Stimulated activated CD8-positive, alpha-beta memory T cell treated with anti-CD3 and anti-CD28 coated beads, Interleukin-15, amount 100 ng/mL, for 24 hours (primary cell): ENCODE data around the gene PLXNA4.

ENCODE experiments used
- DNase-seq: peaks from one replicate; pipeline ENCODE4 v3.0.0-alpha.2; 2020; ENCODE audit warnings: low read depth

PLXNA4 gene

DNA sequence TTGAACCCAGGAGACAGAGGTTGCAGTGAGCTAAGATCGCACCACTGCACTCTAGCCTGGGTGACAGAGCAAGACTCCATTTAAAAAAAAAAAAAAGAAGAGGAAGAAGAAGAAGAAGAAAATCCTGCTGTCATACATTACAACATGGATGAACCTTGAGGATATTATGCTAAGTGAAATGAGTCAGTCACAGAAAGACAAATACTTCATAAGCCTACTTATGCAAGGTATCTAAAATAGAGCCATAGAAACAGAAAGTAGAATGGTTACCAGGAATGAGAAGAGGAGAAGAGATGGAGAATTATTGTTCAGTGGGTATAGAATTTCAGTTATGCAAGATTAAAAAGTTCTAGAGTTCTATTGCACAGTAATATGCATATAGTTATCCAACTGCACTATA is 466.5 kb downstream of the PLXNA4 start:
- DNase-seq, result no peak

DNA sequence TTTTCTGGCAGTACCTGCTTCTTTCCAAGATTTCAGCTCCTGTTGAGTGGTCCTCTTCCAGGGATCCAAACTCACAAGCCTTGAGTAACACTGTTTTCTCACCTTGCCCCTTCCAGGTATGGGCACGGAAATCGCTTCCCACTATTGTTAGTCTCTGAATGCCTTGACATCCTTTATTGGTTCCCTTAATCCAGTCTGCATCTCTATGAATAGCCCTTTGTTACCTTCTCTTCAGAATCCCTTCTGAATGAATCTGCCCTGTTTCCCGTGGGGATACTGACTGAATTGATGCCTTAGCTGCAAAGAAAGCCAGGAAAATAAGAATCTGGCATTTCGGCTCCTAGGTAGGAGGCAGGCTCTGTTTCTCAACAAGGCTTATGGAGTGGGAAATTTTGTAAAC is 467.7 kb downstream of the PLXNA4 start:
- DNase-seq, result no peak

DNA sequence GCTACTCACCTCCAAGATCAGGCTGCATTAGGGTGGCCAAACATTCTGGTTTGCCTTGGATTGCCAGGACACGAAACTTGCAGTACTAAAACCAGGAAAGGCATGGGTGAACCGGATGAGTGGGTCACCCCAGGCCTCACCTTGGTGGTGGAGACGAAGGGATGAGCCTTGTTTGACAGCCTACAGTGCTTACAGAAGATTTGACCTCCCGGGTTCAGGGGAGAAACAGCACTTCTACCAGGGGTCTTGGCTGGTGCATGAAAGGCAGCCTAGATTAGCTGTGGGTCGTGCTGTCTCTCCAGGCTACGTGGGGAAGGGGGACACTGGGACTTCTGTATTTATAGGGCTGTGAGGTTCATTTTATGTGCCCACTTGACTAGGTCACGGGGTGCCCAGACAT is 469.8 kb downstream of the PLXNA4 start:
- DNase-seq, result no peak

- no peak for DNase-seq
These were observed 471.2 kb downstream of the PLXNA4 start for GRCh38 chr7:132105096-132105495.

GRCh38 chr7:132103718-132104117 is 472.6 kb downstream of the PLXNA4 start:
- no peak for DNase-seq

DNA sequence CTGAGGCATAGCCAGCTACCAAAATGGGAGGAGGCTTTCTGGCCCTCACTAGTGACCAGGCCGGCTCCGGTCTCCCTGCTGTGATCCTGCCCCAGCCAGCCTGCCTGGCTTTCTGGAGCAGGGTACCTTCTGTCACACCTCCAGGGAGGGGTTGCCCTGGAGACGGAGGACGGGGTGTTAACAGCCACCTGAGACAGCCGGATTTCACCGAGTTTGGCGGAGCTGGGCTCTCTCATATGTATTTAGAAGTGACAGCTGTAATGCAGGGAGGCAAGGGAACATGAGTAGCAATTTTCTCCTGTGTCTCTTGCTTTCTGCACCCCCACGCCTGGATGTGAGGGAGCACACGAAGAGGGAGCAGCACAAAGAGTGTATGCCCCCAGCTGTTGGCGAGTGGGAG is 473.3 kb downstream of the PLXNA4 start:
- no peak for DNase-seq

- DNase-seq, result no peak
These were observed 473.9 kb downstream of the PLXNA4 start for GRCh38 chr7:132102391-132102790.

DNA sequence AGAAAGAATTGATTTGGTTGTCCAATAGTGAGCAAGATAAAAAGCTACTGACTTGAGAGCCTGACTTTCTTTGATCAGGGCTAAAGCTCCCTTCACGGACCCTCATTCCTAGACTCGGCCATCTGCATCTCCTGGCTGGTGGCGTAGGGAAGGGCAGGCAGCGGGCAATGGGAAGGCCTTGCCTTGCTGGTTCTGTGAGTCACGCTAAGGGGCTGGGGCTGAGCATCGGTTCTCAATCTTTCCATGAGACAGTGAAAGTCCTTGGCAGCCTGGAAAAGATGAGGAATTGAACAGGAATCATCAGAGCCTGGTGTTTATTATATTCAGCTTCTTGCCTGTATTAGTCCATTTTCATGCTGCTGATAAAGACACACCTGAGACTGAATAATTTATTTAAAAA is 475.3 kb downstream of the PLXNA4 start:
- DNase-seq, result no peak

DNA sequence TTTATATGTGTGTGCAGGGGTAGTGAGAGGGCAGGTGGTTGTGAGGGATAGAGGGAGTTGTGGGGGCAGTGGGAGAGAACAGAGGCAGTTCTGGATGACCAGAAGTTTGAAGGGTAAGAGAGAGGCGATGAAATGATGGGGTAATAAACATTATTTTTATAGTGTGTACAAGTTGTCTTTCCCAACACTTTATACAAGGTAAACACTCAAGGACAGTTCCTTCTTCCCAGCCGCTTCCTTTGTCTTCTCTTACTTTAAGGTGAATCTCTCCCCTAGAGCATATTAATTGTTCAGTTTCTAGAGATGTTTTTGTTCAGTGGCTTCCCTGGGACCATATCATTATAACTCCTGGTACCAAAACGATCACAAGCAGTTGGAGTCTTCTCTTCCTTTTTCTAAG is 475.8 kb downstream of the PLXNA4 start:
- no peak for DNase-seq

- DNase-seq, result no peak
These were observed 477.1 kb downstream of the PLXNA4 start for GRCh38 chr7:132099163-132099562.

GRCh38 chr7:132098327-132098726 is 477.9 kb downstream of the PLXNA4 start:
- no peak for DNase-seq

DNA sequence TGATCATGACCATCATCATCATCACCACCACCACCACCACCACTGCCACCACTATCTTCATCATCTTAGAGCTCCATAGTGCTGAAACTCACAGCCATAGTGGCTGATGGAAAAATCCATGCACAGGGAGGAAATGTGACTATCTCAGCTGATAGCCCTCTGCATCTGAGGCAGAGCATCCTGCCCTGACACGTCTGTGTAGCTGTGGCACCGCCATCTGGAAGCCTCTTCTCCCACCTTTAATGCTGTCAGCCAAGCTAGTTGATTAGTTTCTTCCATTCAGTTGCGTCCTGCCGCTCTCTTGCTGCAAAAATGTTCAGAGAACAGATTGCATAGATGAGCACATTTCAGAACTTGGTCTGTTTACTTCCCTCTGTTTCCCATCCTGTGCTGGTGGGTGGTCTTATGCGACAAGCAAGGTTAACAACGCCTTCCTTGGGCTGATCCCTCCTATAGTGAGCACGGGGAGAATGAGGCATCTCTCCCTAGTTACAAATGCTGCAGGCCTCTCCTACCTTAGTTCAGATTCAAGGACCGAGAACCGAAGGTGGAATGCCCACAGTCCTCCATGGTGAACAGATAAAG is 478.6 kb downstream of the PLXNA4 start:
- DNase-seq, result no peak

GRCh38 chr7:132095111-132095765 is 481.0 kb downstream of the PLXNA4 start:
- no peak for DNase-seq

- DNase-seq, result no peak
These were observed 484.2 kb downstream of the PLXNA4 start for GRCh38 chr7:132092106-132092505.

- DNase-seq, result no peak
These were observed 484.6 kb downstream of the PLXNA4 start for GRCh38 chr7:132091706-132092105.

- DNase-seq, result no peak
These were observed 485.8 kb downstream of the PLXNA4 start for GRCh38 chr7:132090444-132090843.

- no peak for DNase-seq
These were observed 486.9 kb downstream of the PLXNA4 start for GRCh38 chr7:132089356-132089755.

GRCh38 chr7:132087421-132087820 is 488.8 kb downstream of the PLXNA4 start:
- no peak for DNase-seq

GRCh38 chr7:132084776-132085388 is 491.4 kb downstream of the PLXNA4 start:
- DNase-seq, result no peak

- no peak for DNase-seq
These were observed 492.6 kb downstream of the PLXNA4 start for GRCh38 chr7:132083537-132084123.

GRCh38 chr7:132083126-132083525 is 493.1 kb downstream of the PLXNA4 start:
- no peak for DNase-seq

DNA sequence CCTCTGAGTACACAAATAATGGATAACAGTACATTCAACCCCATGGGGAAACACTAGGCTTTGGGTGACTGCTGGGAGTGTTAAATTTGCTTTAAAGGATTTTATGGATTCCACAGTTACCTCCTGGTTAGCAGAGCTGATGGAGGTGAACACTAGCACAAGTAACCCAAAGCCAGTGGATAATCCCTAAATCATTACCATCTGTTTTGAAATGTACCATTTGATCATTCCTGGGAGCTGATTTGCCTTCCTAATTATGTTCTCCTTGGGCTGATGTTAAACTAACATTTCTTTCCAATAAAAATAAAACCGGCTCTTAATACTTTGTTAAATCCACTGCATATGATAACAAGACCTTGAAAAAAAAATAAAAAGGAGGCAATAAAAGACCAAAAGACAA is 493.9 kb downstream of the PLXNA4 start:
- no peak for DNase-seq

- no peak for DNase-seq
These were observed 494.6 kb downstream of the PLXNA4 start for GRCh38 chr7:132081686-132082085.
